Esophagus muscularis mucosa (tissue), 4 donors: ENCODE measurements around the gene XYLT1. TPM values are rescaled to one million over a fixed set of nuclear protein-coding genes. Genes with fewer than 3 reads are reported as not detected.

Experiments used
- DNase-seq: peaks from one replicate; pipeline ENCODE4 v3.0.0-alpha.2; 2017; ENCODE audit errors: extremely low spot score
- H3K27ac ChIP-seq, 4 donors: fragments of 200-600 bp; sonication (generic); replicated peaks in 1 of 4; 1 replicate in 3 of 4; 2 replicates in 1 of 4; pipeline ENCODE4 v1.5.1; 2016 to 2019; ENCODE audit warnings: mild to moderate bottlenecking in 1 of 4
- H3K27me3 ChIP-seq, 4 donors: fragments of 200-600 bp; sonication (generic); one replicate each; pipeline versions ENCODE4 v1.5.1 to v1.6.0; 2016 to 2019
- H3K36me3 ChIP-seq, 4 donors: fragments of 200-600 bp; sonication (generic); one replicate each; pipeline ENCODE4 v1.5.1; 2016 to 2019
- H3K4me1 ChIP-seq, 4 donors: fragments of 200-600 bp; sonication (generic); one replicate each; pipeline ENCODE4 v1.5.1; 2016 to 2019
- H3K4me3 ChIP-seq, 4 donors: fragments of 200-600 bp; sonication (generic); 1 replicate in 2 of 4; 2 replicates in 2 of 4; pipeline ENCODE4 v1.5.1; 2016 to 2019; ENCODE audit warnings: mild to moderate bottlenecking in 4 of 4, moderate library complexity in 1 of 4
- H3K9me3 ChIP-seq, 4 donors: fragments of 200-600 bp; sonication (generic); 1 replicate in 3 of 4; 2 replicates in 1 of 4; pipeline ENCODE4 v1.5.1; 2016 to 2019
- CTCF ChIP-seq, 3 experiments: fragments of 200-600 bp in 2 of 3; fragments of 450-650 bp in 1 of 3; sonication (generic) in 2 of 3; IDR thresholded peaks; one replicate each; pipeline ENCODE4 v1.5.1; 2017 to 2019; ENCODE audit warnings: antibody characterized with exemption in 3 of 3, mild to moderate bottlenecking in 2 of 3, moderate library complexity in 1 of 3
- EP300 ChIP-seq: sonication (generic); formaldehyde crosslinking; IDR thresholded peaks from one replicate; pipeline ENCODE4 v1.6.1; 2017; ENCODE audit warnings: antibody characterized with exemption
- POLR2A ChIP-seq: fragments of 450-650 bp; IDR thresholded peaks from one replicate; pipeline ENCODE4 v1.6.1; 2017; ENCODE audit warnings: antibody characterized with exemption, moderate library complexity, mild to moderate bottlenecking, low read depth
- POLR2AphosphoS5 ChIP-seq, 2 donors: sonication (generic); formaldehyde crosslinking; IDR thresholded peaks; one replicate each; pipeline ENCODE4 v1.6.1; 2017; ENCODE audit warnings: antibody characterized with exemption in 2 of 2
- WGBS: methylation state at CpG from one replicate; pipeline ENCODE4 v1.1.5; 2018; 5-methylcytosine and 5-hydroxymethylcytosine counted together
- intact Hi-C: fragments of 100-400 bp; cut with DNase I; formaldehyde crosslinking; loops from one replicate; pipeline ENCODE4 v1.15.1; 2023
- total RNA-seq, 4 donors: library from RNA; depleted of rRNA; stranded (reverse); fragments of >200 nt; gene quantifications; one replicate each; pipeline versions ENCODE4 v1.1.0 to v1.2.1, GENCODE V29; 2016

The XYLT1 gene
- 10 to 100 TPM; 25.2 to 57.1 (median 33.5) TPM for total RNA-seq

DNA sequence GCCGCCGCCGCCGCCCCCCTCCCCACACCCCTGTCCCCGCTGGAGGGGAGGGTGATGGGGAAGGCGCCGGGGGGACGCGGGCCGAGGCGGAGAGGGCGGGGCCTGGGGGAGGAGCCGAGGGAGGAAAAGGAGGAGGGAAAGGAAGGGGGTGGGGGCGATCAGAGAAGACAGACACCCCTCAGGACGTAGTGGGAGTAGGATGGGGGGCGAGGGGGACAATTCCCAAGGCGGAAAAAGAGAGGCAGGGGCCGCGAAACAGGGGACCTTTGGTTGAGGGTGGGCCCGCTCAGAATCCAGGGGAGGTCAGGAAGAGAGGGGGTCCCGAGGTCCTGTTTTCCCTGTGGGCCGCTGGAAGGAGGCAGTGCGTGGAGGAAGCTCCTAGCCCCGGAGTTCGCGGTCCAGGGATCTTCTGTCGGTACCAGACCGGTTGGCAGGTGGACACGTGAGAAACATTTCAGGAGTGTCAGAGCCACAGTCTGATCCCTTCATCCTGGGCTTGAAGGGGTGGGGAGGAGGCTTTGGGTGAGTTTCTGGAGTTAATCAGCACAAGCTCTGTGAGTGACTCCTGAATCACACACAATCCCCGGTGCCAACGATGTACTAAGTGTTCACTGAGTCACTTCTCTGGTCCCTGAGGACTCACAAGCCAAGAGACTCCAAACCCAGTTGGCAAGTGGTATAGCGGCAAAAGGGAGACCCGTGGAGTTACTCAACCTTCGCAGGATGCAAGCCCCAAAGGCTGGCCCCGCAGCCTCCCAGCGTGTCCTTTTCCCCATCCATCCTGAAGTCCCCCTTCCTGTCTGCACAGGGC is at the start of gene XYLT1:
XYLT1 (minus strand) TSS at position 53 of the 811 bp plus-strand sequence. CDS start 164 bp downstream, outside the sequence.
- 8% methylated on average over 29 of the region's 36 CpGs for WGBS

GRCh38 chr16:17520111-17520510 is 49.4 kb upstream of the XYLT1 start:
- DNase-seq = no peak
- TF ChIP-seq POLR2AphosphoS5 (IDR thresholded peaks at IDR 0.05) (no peak), CTCF (IDR thresholded peaks at IDR 0.05) (no peak), EP300 (no peak)
- Histone ChIP-seq H3K4me3 (no peak overlapping the region), H3K9me3 (no peaks in the 10 kb centered on the region), H3K27ac (no peak overlapping the region), H3K27me3 (no peaks in the 10 kb centered on the region), H3K36me3 (no peaks in the 10 kb centered on the region), H3K4me1 (no peaks in the 10 kb centered on the region)
- intact Hi-C loops = no loop called here
- WGBS = 82% methylated on average over 3 of the region's 3 CpGs

More for the DNA sequence above, at the start of gene XYLT1:
- Histone ChIP-seq H3K4me3 (peak within 1 kb of the TSS; percentile 71 to 83 (median 79)), H3K27ac (peak within 1 kb of the TSS; percentile 89 to 92 (median 90)), H3K36me3 (no peaks in the 10 kb centered on the region), H3K4me1 (peaks cover 21 to 53% (median 50%) of the 10 kb centered on the region in 4 donors), H3K9me3 (no peaks in the 10 kb centered on the region), H3K27me3 (peaks cover 0 to 3% (median 0%) of the 10 kb centered on the region in 4 donors)
- TF ChIP-seq POLR2AphosphoS5 (IDR thresholded peaks at IDR 0.05) (peak; percentile 59 to 68), POLR2A (no peak)
- DNase-seq = no peak
- intact Hi-C loops = no loop called here

DNA sequence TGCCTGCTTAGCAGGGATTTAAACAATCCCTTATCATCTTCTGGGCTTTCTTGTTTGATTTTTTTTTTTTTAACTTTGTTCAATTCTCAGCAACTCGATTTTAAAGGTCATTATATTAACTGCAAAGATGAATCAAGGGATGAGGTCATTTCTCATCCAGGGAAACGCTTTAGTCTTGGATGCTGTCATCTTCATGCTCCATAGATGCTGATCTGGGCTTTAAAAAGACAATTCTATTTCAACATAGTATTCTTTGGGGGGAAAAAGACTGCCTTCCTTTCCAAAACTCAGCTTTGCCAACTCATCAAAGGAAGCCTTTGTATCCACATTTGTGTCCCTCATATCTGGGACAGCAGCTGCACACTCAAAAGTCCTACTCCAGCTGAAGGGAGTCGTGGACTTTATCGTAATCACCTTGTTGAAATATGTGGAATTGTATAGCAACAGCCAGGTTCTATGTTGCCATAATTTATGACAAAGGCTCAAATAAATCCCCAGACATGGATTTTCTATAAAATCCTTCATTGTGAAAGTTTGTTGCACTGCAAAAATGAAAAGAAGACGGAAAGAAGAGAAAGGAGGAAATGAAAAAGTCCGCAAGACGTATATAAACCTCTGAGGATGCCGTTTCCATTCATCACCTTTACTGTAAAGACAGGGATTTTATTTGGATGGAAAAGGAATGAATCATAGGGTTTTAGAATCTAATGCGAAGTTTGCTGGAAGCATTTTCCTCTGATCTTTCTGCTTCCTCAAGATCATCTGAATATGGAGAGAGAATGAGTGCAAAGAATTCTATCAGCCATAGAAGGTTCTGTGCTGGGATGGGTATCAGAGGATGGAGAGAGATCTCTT is 48.6 kb upstream of the XYLT1 start:
- intact Hi-C loops = no loop called here
- no peak overlapping the region for H3K27ac ChIP-seq
- no peaks in the 10 kb centered on the region for H3K36me3 ChIP-seq
- no peaks in the 10 kb centered on the region for H3K4me1 ChIP-seq
- DNase-seq = no peak
- TF ChIP-seq POLR2AphosphoS5 (IDR thresholded peaks at IDR 0.05) = no peak
- TF ChIP-seq CTCF (IDR thresholded peaks at IDR 0.05) = no peak
- TF ChIP-seq EP300 = no peak
- TF ChIP-seq POLR2A = no peak
- 74% methylated on average over 9 of the region's 9 CpGs for WGBS
- no peak overlapping the region for H3K4me3 ChIP-seq
- no peaks in the 10 kb centered on the region for H3K9me3 ChIP-seq
- H3K27me3 ChIP-seq = no peaks in the 10 kb centered on the region

DNA sequence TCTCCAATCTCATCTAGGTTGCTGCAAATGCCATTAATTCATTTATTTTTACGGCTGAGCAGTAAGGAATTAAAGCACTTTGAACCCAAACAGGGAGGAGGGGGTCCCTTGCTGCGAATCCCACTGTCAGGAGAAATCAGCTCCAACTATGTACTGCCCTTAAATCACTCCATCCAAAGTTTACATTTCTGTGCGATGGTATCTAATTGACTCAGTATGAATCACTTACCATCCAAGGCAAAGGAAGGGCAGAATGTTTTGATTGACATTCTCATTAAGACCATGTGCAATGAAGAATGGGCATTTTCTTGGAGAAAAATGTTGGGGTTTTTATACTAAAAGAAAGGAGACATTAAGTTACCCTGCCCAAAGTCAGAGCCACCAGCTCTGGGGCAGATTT is 47.7 kb upstream of the XYLT1 start:
- Histone ChIP-seq H3K4me3 (no peak overlapping the region), H3K27me3 (no peaks in the 10 kb centered on the region), H3K4me1 (peaks cover 0 to under 1% (median 0%) of the 10 kb centered on the region in 4 donors), H3K27ac (no peak overlapping the region), H3K9me3 (no peaks in the 10 kb centered on the region), H3K36me3 (no peaks in the 10 kb centered on the region)
- intact Hi-C loops = no loop called here
- 56% methylated on average over 3 of the region's 3 CpGs for WGBS
- no peak for TF ChIP-seq POLR2A
- no peak for TF ChIP-seq POLR2AphosphoS5 (IDR thresholded peaks at IDR 0.05)
- no peak for DNase-seq

DNA sequence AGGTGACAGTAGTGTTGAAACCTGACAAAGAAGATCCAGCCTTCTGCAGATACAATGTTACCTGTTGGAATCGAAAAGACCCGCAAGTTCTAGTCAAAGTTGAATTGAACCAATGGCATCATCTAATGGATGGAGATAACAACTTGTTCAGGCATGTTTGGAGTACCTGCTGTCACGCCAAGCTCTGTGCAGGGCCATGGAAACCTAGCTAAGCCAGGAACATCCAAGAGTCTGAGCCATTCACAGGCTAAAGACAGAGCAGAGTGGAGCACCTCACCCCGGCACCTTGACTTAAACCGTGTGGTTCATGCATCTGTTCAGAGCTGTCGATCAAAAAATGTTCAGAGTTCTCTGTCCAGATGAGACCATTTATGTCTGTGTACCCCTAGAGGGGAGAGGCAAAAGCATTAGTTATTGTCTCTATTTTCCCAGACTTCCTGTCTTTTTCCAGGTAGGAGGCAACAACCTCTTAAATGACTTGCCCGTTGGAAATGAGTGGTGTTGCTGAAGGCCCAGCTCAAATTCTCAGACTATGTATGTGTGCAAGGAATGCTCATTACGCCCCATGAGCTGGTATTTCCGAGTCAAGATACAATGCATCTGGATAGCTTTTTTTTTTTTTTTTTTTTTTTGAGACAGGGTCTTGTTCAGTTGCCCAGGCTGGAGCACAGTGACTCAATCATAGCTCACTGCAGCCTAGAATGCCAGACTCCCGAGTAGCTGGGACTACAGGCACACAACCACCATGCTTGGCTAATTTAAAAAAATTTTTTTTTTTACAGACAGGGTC is 44.9 kb upstream of the XYLT1 start:
- DNase-seq = no peak
- intact Hi-C loops = no loop called here
- Histone ChIP-seq H3K4me1 (peaks cover 0 to 16% (median 11%) of the 10 kb centered on the region in 4 donors), H3K36me3 (no peaks in the 10 kb centered on the region), H3K9me3 (no peaks in the 10 kb centered on the region), H3K27me3 (no peaks in the 10 kb centered on the region), H3K27ac (no peak overlapping the region), H3K4me3 (no peak overlapping the region)
- 91% methylated on average over 10 of the region's 10 CpGs for WGBS
- TF ChIP-seq EP300 (no peak), POLR2AphosphoS5 (IDR thresholded peaks at IDR 0.05) (no peak), POLR2A (no peak), CTCF (IDR thresholded peaks at IDR 0.05) (no peak)
